ENCODE results near the gene STIM1. TPM values are rescaled to one million over a fixed set of nuclear protein-coding genes. Genes with fewer than 3 reads are reported as not detected.

STIM1 gene
- total RNA-seq, 1 experiment from 2014 or later: 15.2 TPM

- Histone ChIP-seq H4K5ac (ENCODE audit: insufficient read length, low read depth, low read length) (no peak overlapping the region), H2AFZ (ENCODE audit: low read length) (no peak overlapping the region), H4K20me1 (ENCODE audit: control insufficient read depth, insufficient read depth, insufficient read length) (no peaks in the 10 kb centered on the region), H3K9ac (ENCODE audit: extremely low read depth, insufficient read length, low read length) (no peak overlapping the region), H4K91ac (ENCODE audit: insufficient read length, low read depth, low read length) (no peak overlapping the region), H3K79me2 (ENCODE audit: insufficient read depth, low read length) (0 out of 2 replicates have a peak, but pooled peaks cover 2% of the 10 kb centered on the region), H3K9me3 (ENCODE audit: control insufficient read depth, low read depth, low read length) (no peaks in the 10 kb centered on the region), H3K27me3 (ENCODE audit: insufficient read depth, low read length) (no peaks in the 10 kb centered on the region), H3K4me2 (ENCODE audit: insufficient read depth, insufficient read length, low read length) (peak overlapping the region; percentile 76), H3K79me1 (ENCODE audit: insufficient read depth, low read depth, low read length, poor library complexity, severe bottlenecking) (no peaks in the 10 kb centered on the region), H3K14ac (ENCODE audit: insufficient read depth, low read length) (no peak overlapping the region), H3K23ac (ENCODE audit: insufficient read length, low read depth, low read length) (no peak overlapping the region), H3K27ac (ENCODE audit: insufficient read length, low read depth, low read length) (no peak overlapping the region), H3T11ph (ENCODE audit: low read length) (no peak overlapping the region), H2BK12ac (ENCODE audit: insufficient read length, low read depth, low read length) (no peak overlapping the region), H3K56ac (ENCODE audit: insufficient read length, low read depth, low read length) (no peak overlapping the region), H2BK15ac (ENCODE audit: low read depth, low read length) (no peak overlapping the region), H3K23me2 (ENCODE audit: insufficient read length, low read depth, low read length, poor library complexity, severe bottlenecking) (peaks cover 9% of the 10 kb centered on the region), H3K4ac (ENCODE audit: low read depth, low read length) (no peak overlapping the region), H2AK5ac (ENCODE audit: insufficient read length, low read length) (no peak overlapping the region), H2BK20ac (ENCODE audit: low read depth, low read length, poor library complexity, severe bottlenecking) (no peak overlapping the region), H3K4me1 (ENCODE audit: insufficient read depth, low read length) (no peaks in the 10 kb centered on the region), H4K8ac (replicated peaks; ENCODE audit: insufficient read length, low read depth, low read length) (no peak overlapping the region), H2BK120ac (ENCODE audit: low read depth, low read length, poor library complexity, severe bottlenecking) (no peak overlapping the region), H3K18ac (ENCODE audit: insufficient read length, low read depth, low read length) (no peak overlapping the region), H2BK5ac (ENCODE audit: insufficient read length, low read length) (no peak overlapping the region)
- H3K27me3 Mint-ChIP-seq (ENCODE audit: low read depth): no peaks in the 10 kb centered on the region
- no peaks in the 10 kb centered on the region for H3K9me3 Mint-ChIP-seq
- peaks cover 14 to 17% of the 10 kb centered on the region in 2 experiments for H3K4me1 Mint-ChIP-seq
- DNase-seq: no peak
- peaks cover 0 to 5% (median 0%) of the 10 kb centered on the region in 3 experiments; a peak in 2 of 7 replicates for H3K36me3 Mint-ChIP-seq (ENCODE audit: insufficient read depth in 1 of 3, low read depth in 3 of 3)
- TF ChIP-seq, protein P1, sequence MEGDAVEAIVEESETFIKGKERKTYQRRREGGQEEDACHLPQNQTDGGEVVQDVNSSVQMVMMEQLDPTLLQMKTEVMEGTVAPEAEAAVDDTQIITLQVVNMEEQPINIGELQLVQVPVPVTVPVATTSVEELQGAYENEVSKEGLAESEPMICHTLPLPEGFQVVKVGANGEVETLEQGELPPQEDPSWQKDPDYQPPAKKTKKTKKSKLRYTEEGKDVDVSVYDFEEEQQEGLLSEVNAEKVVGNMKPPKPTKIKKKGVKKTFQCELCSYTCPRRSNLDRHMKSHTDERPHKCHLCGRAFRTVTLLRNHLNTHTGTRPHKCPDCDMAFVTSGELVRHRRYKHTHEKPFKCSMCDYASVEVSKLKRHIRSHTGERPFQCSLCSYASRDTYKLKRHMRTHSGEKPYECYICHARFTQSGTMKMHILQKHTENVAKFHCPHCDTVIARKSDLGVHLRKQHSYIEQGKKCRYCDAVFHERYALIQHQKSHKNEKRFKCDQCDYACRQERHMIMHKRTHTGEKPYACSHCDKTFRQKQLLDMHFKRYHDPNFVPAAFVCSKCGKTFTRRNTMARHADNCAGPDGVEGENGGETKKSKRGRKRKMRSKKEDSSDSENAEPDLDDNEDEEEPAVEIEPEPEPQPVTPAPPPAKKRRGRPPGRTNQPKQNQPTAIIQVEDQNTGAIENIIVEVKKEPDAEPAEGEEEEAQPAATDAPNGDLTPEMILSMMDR (conservative IDR thresholded peaks at IDR 0.05): no peak
- no peak overlapping the region; a peak in 3 of 5 replicates for H3K4me3 Mint-ChIP-seq
- no peak overlapping the region; a peak in 1 of 7 replicates for H3K27ac Mint-ChIP-seq
- whole genome bisulfite sequencing (ENCODE audit: extremely low coverage, insufficient read length, low lambda C conversion rate): no CpG with 5 or more reads among the region's 1 CpG
Measured at GRCh38 chr11:3809624-3809928, 45.9 kb upstream of the STIM1 start.

Measured in H9 (cell line).